Activated T-cell treated with anti-CD3 and anti-CD28 coated beads, Interleukin-2, amount 50 U/mL, for 72 hours (primary cell): ENCODE measurements around the gene SMARCAL1. TPM values are rescaled to one million over a fixed set of nuclear protein-coding genes. Genes with fewer than 3 reads are reported as not detected.

ENCODE experiments used
- ATAC-seq, 2 donors: fragments of 150-1000 bp; cut with Tn5 transposase; replicated peaks in 1 of 2; 2 replicates each; pipeline ENCODE4 v1.10.0; 2021; ENCODE audit warnings: moderate library complexity in 2 of 2, mild to moderate bottlenecking in 1 of 2
- DNase-seq, 2 donors: peaks; one replicate each; pipeline ENCODE4 v3.0.0; 2021 to 2022; ENCODE audit warnings: mixed read lengths in 1 of 2
- H3K27ac Mint-ChIP-seq: one replicate; pipeline ENCODE4 v1.8.0; 2022; ENCODE audit warnings: mild to moderate bottlenecking, moderate library complexity, mixed read lengths
- H3K27me3 Mint-ChIP-seq: one replicate; pipeline ENCODE4 v1.8.0; 2022; ENCODE audit warnings: low read depth, mixed read lengths
- H3K36me3 Mint-ChIP-seq, 2 donors: one replicate each; pipeline ENCODE4 v1.8.0; 2022; ENCODE audit warnings: mixed read lengths in 2 of 2, mild to moderate bottlenecking in 1 of 2; ENCODE audit not compliant: insufficient read depth in 2 of 2
- H3K4me1 Mint-ChIP-seq: one replicate; pipeline ENCODE4 v1.8.0; 2022; ENCODE audit warnings: low read depth, mixed read lengths
- H3K4me3 Mint-ChIP-seq, 2 donors: one replicate each; pipeline ENCODE4 v1.8.0; 2022; ENCODE audit warnings: mild to moderate bottlenecking in 2 of 2, mixed read lengths in 2 of 2, moderate library complexity in 2 of 2
- H3K9me3 Mint-ChIP-seq, 2 donors: one replicate each; pipeline ENCODE4 v1.8.0; 2022; ENCODE audit warnings: mixed read lengths in 2 of 2
- total RNA-seq, 2 donors: library from RNA; stranded (reverse); gene quantifications; one replicate each; pipeline ENCODE4 v1.2.3, GENCODE V29; 2022

The SMARCAL1 gene
- total RNA-seq, 2 donors from 2014 or later: 30.9 to 32.5 TPM

GRCh38 chr2:216527600-216527999 lies 115.3 kb downstream of the SMARCAL1 start:
- Mint-ChIP-seq H3K4me3 (no peak overlapping the region), H3K27ac (no peak overlapping the region), H3K9me3 (no peaks in the 10 kb centered on the region)

GRCh38 chr2:216532562-216532961 lies 120.3 kb downstream of the SMARCAL1 start:
- no peaks in the 10 kb centered on the region for H3K36me3 Mint-ChIP-seq
- no peaks in the 10 kb centered on the region for H3K27me3 Mint-ChIP-seq
- H3K27ac Mint-ChIP-seq: no peak overlapping the region
- H3K4me3 Mint-ChIP-seq: no peak overlapping the region
- ATAC-seq (no peak), DNase-seq (no peak)
- H3K9me3 Mint-ChIP-seq: no peaks in the 10 kb centered on the region
- no peaks in the 10 kb centered on the region for H3K4me1 Mint-ChIP-seq

More at GRCh38 chr2:216527600-216527999, 115.3 kb downstream of the SMARCAL1 start:
- Mint-ChIP-seq H3K4me1 (no peaks in the 10 kb centered on the region), H3K36me3 (no peaks in the 10 kb centered on the region), H3K27me3 (no peaks in the 10 kb centered on the region)
- ATAC-seq (no peak), DNase-seq (no peak)

Other genes starting within 250 kb of the SMARCAL1 start
- gene MARCHF4, start 40.0 kb upstream of the SMARCAL1 start, total RNA-seq: not detected
- gene RPL37A, start 86.4 kb downstream of the SMARCAL1 start, total RNA-seq: 1,000 to 10,000 TPM; 3,626 to 3,861 TPM
- gene IGFBP2, start 220.9 kb downstream of the SMARCAL1 start, total RNA-seq: 1 to 10 TPM; 3.6 to 7.4 TPM